ENCODE results near the gene P2RX7.

GRCh38 chr12:121227294-121227693 lies 94.6 kb downstream of the P2RX7 start:
- TF ChIP-seq CTCF (IDR thresholded peaks at IDR 0.05) (no peak), POLR2AphosphoS5 (IDR thresholded peaks at IDR 0.05; ENCODE audit: low read depth, low read length) (no peak), REST (IDR thresholded peaks at IDR 0.05; ENCODE audit: insufficient read depth in 1 of 2, low read depth in 2 of 2, low read length in 1 of 2) (no peak), TCF7L2 (IDR thresholded peaks at IDR 0.05; ENCODE audit: low read depth, low read length) (no peak)

Measured in Panc1 (cell line).